Measurements from ENCODE around the gene BUB1.

- TF ChIP-seq CTCF (IDR thresholded peaks at IDR 0.05) (no peak), POLR2A (IDR thresholded peaks at IDR 0.05) (no peak), POLR2AphosphoS5 (IDR thresholded peaks at IDR 0.05) (no peak)
Observed at GRCh38 chr2:110678457-110679336, 834 bp upstream of the BUB1 start.
